Suprapubic skin (tissue), 4 donors: ENCODE measurements around the gene EML1. TPM values are rescaled to one million over a fixed set of nuclear protein-coding genes. Genes with fewer than 3 reads are reported as not detected.

ENCODE experiments used
- DNase-seq, 2 donors: peaks; one replicate each; pipeline ENCODE4 v3.0.0-alpha.2; 2019; ENCODE audit warnings: low spot score in 2 of 2
- H3K27ac ChIP-seq: fragments of 200-600 bp; sonication (generic); one replicate; pipeline ENCODE4 v1.5.1; 2019
- H3K27me3 ChIP-seq: fragments of 200-600 bp; sonication (generic); one replicate; pipeline ENCODE4 v1.5.1; 2019
- H3K36me3 ChIP-seq: fragments of 200-600 bp; sonication (generic); one replicate; pipeline ENCODE4 v1.5.1; 2019
- H3K4me1 ChIP-seq: fragments of 200-600 bp; sonication (generic); one replicate; pipeline ENCODE4 v1.5.1; 2019
- H3K4me3 ChIP-seq: fragments of 200-600 bp; sonication (generic); one replicate; pipeline ENCODE4 v1.5.1; 2019; ENCODE audit warnings: mild to moderate bottlenecking
- H3K9me3 ChIP-seq: fragments of 200-600 bp; sonication (generic); one replicate; pipeline ENCODE4 v1.5.1; 2019
- CTCF ChIP-seq, 2 donors: fragments of 200-600 bp in 1 of 2; fragments of 450-650 bp in 1 of 2; sonication (generic) in 1 of 2; IDR thresholded peaks; one replicate each; pipeline ENCODE4 v1.5.1; 2016 to 2019; ENCODE audit warnings: antibody characterized with exemption in 2 of 2, mild to moderate bottlenecking in 1 of 2, moderate library complexity in 1 of 2
- EP300 ChIP-seq: sonication (generic); formaldehyde crosslinking; IDR thresholded peaks from one replicate; pipeline ENCODE4 v1.6.1; 2017; ENCODE audit warnings: antibody characterized with exemption
- POLR2A ChIP-seq, 2 donors: fragments of 450-650 bp; IDR thresholded peaks; one replicate each; pipeline ENCODE4 v1.6.1; 2017; ENCODE audit warnings: antibody characterized with exemption in 2 of 2, mild to moderate bottlenecking in 2 of 2, moderate library complexity in 2 of 2
- POLR2AphosphoS5 ChIP-seq, 3 donors: sonication (generic); formaldehyde crosslinking; IDR thresholded peaks; one replicate each; pipeline ENCODE4 v1.6.1; 2017; ENCODE audit warnings: antibody characterized with exemption in 3 of 3
- WGBS: methylation state at CpG from one replicate; pipeline ENCODE4 v1.1.5; 2018; 5-methylcytosine and 5-hydroxymethylcytosine counted together
- total RNA-seq, 4 donors: library from RNA; depleted of rRNA; stranded (reverse); fragments of >200 nt; gene quantifications; one replicate each; pipeline ENCODE4 v1.1.0, GENCODE V29; 2016

Gene EML1
- total RNA-seq, 4 donors from 2014 or later: 9.6 to 17.6 (median 15.4) TPM

DNA sequence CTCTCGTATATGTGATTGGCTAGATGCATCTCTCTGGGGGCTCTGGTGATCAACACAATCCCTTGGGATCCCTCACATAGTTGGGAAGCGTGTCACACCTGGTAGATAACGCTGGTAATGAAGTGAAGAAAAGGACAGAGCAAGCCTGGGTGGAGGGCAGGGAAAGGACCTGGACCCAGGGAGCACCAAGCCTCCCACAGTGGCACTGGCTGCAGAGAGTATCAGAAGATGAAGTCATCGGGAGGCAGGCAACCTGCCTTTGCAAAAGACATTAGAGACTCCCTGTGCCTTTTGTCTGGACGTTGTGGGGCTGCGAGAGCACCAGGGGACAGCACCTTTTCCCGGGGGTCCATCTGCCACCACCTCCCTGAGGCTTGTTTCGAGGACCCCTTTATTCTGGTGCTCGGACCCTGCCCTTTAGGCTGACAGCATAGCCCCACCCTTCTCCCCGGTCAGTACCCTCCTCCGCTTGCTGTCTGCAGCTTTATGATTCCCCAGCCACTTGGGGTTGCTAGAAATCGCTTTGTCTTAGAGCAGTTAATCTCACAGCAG lies 116.4 kb downstream of the EML1 start:
- Histone ChIP-seq H3K9me3 (no peaks in the 10 kb centered on the region), H3K27ac (no peak overlapping the region), H3K27me3 (no peaks in the 10 kb centered on the region), H3K4me1 (no peaks in the 10 kb centered on the region), H3K36me3 (peaks cover 19% of the 10 kb centered on the region), H3K4me3 (no peak overlapping the region)
- no peak for TF ChIP-seq POLR2A (IDR thresholded peaks at IDR 0.05)
- no peak for TF ChIP-seq CTCF (IDR thresholded peaks at IDR 0.05)
- no peak for TF ChIP-seq POLR2AphosphoS5 (IDR thresholded peaks at IDR 0.05)
- no peak for TF ChIP-seq EP300
- WGBS: 91% methylated on average over 12 of the region's 12 CpGs
- DNase-seq: no peak

GRCh38 chr14:99910337-99911309 lies 117.4 kb downstream of the EML1 start:
- Histone ChIP-seq H3K27me3 (no peaks in the 10 kb centered on the region), H3K36me3 (peaks cover 14% of the 10 kb centered on the region), H3K27ac (no peak overlapping the region), H3K9me3 (no peaks in the 10 kb centered on the region), H3K4me3 (no peak overlapping the region), H3K4me1 (no peaks in the 10 kb centered on the region)
- no peak for DNase-seq
- TF ChIP-seq POLR2AphosphoS5 (IDR thresholded peaks at IDR 0.05) (no peak), CTCF (IDR thresholded peaks at IDR 0.05) (no peak), POLR2A (IDR thresholded peaks at IDR 0.05) (no peak), EP300 (no peak)
- 90% methylated on average over 11 of the region's 11 CpGs for WGBS

- H3K27me3 ChIP-seq: no peaks in the 10 kb centered on the region
- no peak for TF ChIP-seq EP300
- TF ChIP-seq CTCF (IDR thresholded peaks at IDR 0.05): no peak
- TF ChIP-seq POLR2AphosphoS5 (IDR thresholded peaks at IDR 0.05): no peak
- TF ChIP-seq POLR2A (IDR thresholded peaks at IDR 0.05): no peak
- H3K36me3 ChIP-seq: peaks cover 6% of the 10 kb centered on the region
Observed at GRCh38 chr14:99915305-99916090, 122.3 kb downstream of the EML1 start.

DNA sequence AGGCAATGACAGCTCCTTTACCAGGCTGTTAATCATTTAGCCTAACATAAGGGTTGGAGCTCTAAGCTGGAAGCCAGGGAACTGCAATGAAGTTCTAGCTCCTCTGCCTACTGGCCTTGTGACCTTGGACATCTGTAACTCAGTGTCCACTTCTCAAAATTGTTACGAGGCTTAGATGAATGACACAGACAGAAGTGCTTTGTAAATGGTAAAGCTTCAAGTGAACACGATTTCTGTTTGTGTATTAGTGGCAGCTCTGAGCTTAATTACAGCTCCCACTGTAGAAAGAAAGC lies 122.8 kb downstream of the EML1 start:
- Histone ChIP-seq H3K4me3 (no peak overlapping the region), H3K27ac (no peak overlapping the region), H3K36me3 (peaks cover 6% of the 10 kb centered on the region), H3K9me3 (no peaks in the 10 kb centered on the region), H3K27me3 (no peaks in the 10 kb centered on the region), H3K4me1 (no peaks in the 10 kb centered on the region)
- TF ChIP-seq EP300: no peak
- no peak for TF ChIP-seq POLR2A (IDR thresholded peaks at IDR 0.05)
- no peak for TF ChIP-seq CTCF (IDR thresholded peaks at IDR 0.05)
- TF ChIP-seq POLR2AphosphoS5 (IDR thresholded peaks at IDR 0.05): no peak
- WGBS: 72% methylated on average over 2 of the region's 2 CpGs
- DNase-seq: no peak

More at GRCh38 chr14:99915305-99916090, 122.3 kb downstream of the EML1 start:
- Histone ChIP-seq H3K4me1 (no peaks in the 10 kb centered on the region), H3K27ac (no peak overlapping the region), H3K4me3 (no peak overlapping the region), H3K9me3 (no peaks in the 10 kb centered on the region)
- 87% methylated on average over 8 of the region's 10 CpGs for WGBS
- DNase-seq: no peak

GRCh38 chr14:99918781-99919180 lies 125.6 kb downstream of the EML1 start:
- Histone ChIP-seq H3K27me3 (no peaks in the 10 kb centered on the region), H3K4me1 (no peaks in the 10 kb centered on the region), H3K9me3 (no peaks in the 10 kb centered on the region), H3K36me3 (peaks cover 6% of the 10 kb centered on the region), H3K4me3 (no peak overlapping the region), H3K27ac (no peak overlapping the region)
- 83% methylated on average over 6 of the region's 6 CpGs for WGBS
- TF ChIP-seq EP300 (no peak), POLR2AphosphoS5 (IDR thresholded peaks at IDR 0.05) (no peak), CTCF (IDR thresholded peaks at IDR 0.05) (no peak), POLR2A (IDR thresholded peaks at IDR 0.05) (no peak)
- no peak for DNase-seq
